Ovary (tissue), 3 donors: Measurements from ENCODE around the gene TMEM95.

ENCODE experiments used
- EP300 ChIP-seq: sonication (generic); formaldehyde crosslinking; IDR thresholded peaks from one replicate; pipeline ENCODE4 v1.6.1; 2017; ENCODE audit warnings: antibody characterized with exemption
- POLR2A ChIP-seq: fragments of 450-650 bp; IDR thresholded peaks from one replicate; pipeline ENCODE4 v1.6.1; 2017; ENCODE audit warnings: antibody characterized with exemption, mild to moderate bottlenecking, moderate library complexity
- TF ChIP-seq, protein P1 (sequence below), 3 donors: fragments of 450-650 bp in 2 of 3; fragments of 200-600 bp in 1 of 3; IDR thresholded peaks; one replicate each; pipeline versions ENCODE4 v1.5.1 to v1.8.0; 2016 to 2022; ENCODE audit warnings: antibody characterized with exemption in 3 of 3, mild to moderate bottlenecking in 1 of 3
- donor health status: DM: no; HTN: no; CAD: no.

DNA sequence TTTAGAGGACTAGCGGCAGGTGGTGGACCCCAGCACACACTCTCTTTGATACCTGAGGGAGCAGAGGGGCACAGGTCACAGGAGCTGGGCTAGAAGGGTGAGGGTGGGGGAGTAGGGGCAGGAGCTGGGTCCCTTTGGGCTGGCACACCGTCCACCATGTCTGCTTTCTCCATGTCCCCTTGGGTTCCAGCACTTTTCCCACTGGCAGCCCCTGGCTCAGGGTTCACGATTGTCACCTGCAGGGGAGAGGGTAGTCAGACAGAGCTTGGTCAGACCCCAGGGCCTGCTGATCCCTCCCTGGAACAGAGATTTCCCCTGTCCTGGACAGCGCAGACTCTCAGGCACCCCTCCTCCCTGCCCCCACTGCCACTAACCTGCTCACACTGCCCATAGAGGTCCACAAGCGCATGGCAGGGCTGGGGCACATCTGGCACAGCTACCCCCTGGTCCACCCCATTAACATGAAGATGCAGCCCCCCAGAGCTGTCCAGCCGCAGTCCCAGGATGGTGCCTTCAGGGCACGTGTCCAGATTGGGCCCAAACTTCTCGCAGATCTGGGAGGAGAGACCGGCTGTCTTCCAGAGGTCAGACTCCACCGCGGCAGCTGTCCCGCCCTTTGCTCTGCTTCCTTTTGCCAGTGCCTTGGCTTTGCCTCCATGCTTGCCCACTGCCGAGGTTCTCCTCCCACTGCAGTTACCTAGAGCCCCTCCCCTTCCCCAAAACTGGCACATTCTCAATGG lies 36.7 kb upstream of the TMEM95 start:
- TF ChIP-seq, protein P1, sequence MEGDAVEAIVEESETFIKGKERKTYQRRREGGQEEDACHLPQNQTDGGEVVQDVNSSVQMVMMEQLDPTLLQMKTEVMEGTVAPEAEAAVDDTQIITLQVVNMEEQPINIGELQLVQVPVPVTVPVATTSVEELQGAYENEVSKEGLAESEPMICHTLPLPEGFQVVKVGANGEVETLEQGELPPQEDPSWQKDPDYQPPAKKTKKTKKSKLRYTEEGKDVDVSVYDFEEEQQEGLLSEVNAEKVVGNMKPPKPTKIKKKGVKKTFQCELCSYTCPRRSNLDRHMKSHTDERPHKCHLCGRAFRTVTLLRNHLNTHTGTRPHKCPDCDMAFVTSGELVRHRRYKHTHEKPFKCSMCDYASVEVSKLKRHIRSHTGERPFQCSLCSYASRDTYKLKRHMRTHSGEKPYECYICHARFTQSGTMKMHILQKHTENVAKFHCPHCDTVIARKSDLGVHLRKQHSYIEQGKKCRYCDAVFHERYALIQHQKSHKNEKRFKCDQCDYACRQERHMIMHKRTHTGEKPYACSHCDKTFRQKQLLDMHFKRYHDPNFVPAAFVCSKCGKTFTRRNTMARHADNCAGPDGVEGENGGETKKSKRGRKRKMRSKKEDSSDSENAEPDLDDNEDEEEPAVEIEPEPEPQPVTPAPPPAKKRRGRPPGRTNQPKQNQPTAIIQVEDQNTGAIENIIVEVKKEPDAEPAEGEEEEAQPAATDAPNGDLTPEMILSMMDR (IDR thresholded peaks at IDR 0.05) = no peak
- TF ChIP-seq EP300 (no peak), POLR2A (no peak)
